C4-2B (cell line): ENCODE results near the gene COL15A1.

Experiments used
- H3K27ac ChIP-seq: fragments of 450-650 bp; 2 replicates; pipeline ENCODE4 v1.5.1; 2017
- ZFX ChIP-seq: fragments of 450-650 bp; IDR thresholded peaks from 2 replicates; pipeline ENCODE4 v1.6.1; 2017
- TF ChIP-seq, protein P1 (sequence below): fragments of 450-650 bp; conservative IDR thresholded peaks from 2 replicates; pipeline ENCODE4 v1.5.1; 2017; ENCODE audit warnings: mild to moderate bottlenecking

COL15A1 gene

DNA sequence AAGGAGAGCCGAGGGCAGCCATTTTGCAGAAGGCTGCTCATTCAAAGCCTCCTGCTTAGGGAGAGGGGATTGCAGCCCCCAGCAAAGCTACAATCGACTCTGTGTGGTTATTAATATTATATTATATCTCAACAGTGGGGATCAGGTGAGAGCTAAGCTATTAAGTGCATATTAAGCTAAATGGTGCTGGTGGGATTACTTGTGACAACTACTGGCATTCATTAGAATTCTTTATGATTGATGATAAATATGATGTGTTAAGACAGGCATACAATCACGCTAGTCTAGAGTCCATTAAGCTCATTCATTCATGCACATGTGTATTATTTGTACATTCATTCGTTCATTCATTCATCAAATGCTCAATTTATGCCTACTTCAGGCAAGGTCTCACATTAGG lies 23.0 kb downstream of the COL15A1 start:
- H3K27ac ChIP-seq = no peak overlapping the region
- TF ChIP-seq, protein P1, sequence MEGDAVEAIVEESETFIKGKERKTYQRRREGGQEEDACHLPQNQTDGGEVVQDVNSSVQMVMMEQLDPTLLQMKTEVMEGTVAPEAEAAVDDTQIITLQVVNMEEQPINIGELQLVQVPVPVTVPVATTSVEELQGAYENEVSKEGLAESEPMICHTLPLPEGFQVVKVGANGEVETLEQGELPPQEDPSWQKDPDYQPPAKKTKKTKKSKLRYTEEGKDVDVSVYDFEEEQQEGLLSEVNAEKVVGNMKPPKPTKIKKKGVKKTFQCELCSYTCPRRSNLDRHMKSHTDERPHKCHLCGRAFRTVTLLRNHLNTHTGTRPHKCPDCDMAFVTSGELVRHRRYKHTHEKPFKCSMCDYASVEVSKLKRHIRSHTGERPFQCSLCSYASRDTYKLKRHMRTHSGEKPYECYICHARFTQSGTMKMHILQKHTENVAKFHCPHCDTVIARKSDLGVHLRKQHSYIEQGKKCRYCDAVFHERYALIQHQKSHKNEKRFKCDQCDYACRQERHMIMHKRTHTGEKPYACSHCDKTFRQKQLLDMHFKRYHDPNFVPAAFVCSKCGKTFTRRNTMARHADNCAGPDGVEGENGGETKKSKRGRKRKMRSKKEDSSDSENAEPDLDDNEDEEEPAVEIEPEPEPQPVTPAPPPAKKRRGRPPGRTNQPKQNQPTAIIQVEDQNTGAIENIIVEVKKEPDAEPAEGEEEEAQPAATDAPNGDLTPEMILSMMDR = no peak
- no peak for TF ChIP-seq ZFX

DNA sequence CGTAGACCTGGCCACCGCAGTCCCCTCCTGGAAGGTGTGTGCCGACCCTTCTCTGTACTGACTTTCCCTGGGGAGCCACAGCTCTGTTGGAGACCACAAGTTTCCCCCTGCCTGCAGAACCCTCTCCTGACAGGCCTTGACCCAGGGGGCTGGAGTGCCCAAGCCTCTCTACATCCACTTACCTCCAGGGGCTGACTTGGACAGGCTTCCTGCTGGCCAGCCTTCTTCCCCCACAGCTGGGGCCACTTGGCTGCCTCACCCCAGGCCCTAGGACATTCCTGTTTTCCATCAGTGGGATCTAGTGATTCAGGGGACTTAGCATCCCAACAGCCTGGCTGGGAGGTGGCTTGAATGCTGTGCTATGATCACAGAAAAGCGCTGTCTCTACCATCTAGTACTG lies 23.6 kb downstream of the COL15A1 start:
- no peak for TF ChIP-seq ZFX
- TF ChIP-seq, protein P1 = no peak
- no peak overlapping the region for H3K27ac ChIP-seq

DNA sequence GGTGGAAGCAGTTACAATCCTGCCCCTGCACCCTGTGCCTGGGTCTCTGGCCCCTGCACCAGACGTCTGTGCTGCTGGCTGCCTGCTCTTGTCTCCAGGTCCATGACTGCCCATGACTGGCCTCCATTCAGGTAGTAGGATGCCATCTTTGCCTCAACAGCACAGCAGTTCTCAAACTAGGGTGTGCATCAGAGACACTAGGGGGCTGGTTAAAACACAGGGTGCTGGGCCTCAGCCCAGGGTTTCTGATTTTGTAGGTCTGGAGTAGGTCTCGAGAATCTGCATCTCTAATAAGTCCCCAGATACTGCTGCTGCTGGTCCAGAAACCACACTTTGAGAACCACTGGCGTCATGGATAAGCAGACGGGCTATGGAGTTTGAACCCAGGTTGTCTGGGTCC lies 24.0 kb downstream of the COL15A1 start:
- no peak overlapping the region for H3K27ac ChIP-seq
- no peak for TF ChIP-seq ZFX
- TF ChIP-seq, protein P1 = no peak

DNA sequence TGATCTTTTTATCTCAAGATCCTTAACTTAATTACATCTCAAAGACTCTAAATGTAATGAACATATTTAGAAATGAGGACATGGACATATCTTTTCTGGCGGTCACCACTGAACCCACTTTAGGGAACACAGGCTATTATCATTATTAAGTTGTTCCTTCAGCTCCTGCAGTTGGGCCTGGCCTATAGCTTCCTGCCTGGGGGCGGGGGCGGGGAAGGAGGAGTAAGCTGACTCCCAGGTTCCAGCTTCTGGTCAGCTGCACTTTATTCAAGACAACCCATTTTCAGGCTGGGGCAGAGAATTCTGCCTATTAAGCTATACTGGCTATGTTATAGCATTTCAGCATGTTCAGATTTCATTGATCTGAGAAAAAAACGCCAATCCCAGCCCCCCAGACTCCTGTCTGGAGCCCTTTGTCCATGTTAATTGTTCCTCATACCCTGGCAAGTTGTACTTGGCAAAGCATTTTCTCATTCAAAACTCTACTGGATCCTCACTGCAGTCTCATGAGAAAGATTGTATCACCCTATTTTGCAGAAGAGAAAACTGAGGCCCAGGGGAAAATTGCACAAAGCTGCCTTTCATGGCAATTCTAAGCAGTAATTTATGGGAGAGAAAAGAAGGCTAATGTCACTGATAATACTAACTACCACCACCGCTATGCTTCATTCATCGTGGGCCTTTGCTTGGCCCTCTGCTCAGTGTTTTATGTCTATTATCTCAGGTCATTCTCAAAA lies 25.1 kb downstream of the COL15A1 start:
- TF ChIP-seq, protein P1 = no peak
- no peak for TF ChIP-seq ZFX
- no peak overlapping the region for H3K27ac ChIP-seq

DNA sequence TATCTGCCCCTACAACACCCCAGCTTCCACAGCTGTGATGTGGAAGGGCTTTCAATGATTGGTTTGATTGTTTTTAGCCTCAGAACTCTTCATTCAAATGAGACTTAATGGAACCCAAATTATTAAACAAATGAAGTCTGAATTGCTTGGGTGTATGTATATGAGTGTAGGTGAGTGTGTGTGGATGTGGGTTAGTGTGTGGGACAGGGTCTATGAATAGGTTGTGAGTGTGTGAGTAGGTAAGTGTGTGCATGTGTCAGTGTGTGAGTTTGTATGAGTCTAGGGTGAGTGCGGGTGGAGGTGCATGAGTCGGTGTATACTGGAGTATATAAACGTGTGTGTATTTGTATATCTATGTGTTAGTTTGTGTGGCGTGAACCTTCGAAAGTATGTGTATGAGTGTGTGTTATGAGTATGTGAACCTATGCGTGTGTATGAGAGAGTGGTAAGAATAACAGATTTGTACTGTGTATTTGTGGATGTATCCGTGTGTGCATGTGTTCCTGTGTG lies 26.9 kb downstream of the COL15A1 start:
- TF ChIP-seq ZFX = no peak
- TF ChIP-seq, protein P1 = no peak
- no peak overlapping the region for H3K27ac ChIP-seq

DNA sequence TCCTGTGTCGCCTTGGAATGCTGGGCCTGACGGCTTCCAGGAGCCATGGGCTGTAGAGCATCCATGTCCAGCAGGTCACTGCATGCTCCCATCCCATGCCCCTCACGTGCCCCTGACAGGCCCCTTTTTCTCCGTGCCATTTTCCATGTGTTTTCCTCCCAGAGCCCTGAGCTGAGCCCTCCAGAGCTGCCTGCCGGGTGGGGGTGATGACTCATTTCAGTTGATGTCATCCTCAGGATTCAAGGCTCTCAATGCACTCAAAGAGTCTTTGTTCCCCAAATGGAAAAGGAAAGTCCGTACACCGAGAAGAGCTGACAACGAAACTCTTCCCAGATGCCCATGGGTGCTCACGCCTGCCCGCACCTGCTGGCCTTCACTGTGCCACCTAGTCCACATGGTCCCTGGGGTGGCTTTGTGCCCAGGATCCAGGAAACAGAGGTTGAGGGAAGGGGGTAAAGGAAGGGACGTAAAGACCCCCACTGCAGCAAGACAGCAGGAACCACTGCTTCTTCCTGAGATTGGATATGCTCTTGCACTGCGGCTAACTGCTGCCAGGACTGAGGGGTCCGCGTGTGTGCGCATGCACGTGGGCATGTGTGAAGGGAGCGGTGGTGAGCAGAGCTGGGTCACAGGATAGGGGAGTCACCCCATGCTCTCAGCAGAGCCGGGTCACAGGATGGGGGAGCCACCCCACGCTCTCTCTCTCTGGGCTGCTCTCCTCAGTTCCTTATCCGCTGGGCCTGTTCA lies 27.6 kb downstream of the COL15A1 start:
- TF ChIP-seq, protein P1 = no peak
- TF ChIP-seq ZFX = no peak
- H3K27ac ChIP-seq = no peak overlapping the region

DNA sequence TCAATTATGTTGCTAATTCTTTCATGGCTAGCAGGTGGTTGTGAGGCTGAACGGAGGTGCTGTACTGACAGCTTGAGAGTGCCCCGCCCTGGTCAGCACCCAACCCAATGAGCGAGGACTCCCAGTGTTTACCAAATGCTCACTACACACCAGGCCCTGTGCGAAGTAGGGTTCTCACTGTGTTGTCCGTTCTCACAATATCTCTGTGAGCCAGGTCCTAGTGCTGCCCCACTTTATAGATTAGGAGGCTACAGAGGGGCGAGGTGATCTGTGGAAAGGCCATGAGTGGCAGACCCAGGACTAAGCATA lies 28.2 kb downstream of the COL15A1 start:
- no peak overlapping the region for H3K27ac ChIP-seq
- TF ChIP-seq, protein P1 = no peak
- TF ChIP-seq ZFX = no peak
